ENCODE results near the gene ERFL.

Gene ERFL

GRCh38 chr19:41936416-41936850 is 8.2 kb upstream of the ERFL start:
- Mint-ChIP-seq H3K27me3 (peaks cover 13% of the 10 kb centered on the region), H3K4me1 (peaks cover 42% of the 10 kb centered on the region), H3K9me3 (no peaks in the 10 kb centered on the region), H3K4me3 (no peak overlapping the region), H3K36me3 (ENCODE audit: low read depth) (no peaks in the 10 kb centered on the region), H3K27ac (no peak overlapping the region)
- ATAC-seq (peak; percentile 60), DNase-seq (no peak)

DNA sequence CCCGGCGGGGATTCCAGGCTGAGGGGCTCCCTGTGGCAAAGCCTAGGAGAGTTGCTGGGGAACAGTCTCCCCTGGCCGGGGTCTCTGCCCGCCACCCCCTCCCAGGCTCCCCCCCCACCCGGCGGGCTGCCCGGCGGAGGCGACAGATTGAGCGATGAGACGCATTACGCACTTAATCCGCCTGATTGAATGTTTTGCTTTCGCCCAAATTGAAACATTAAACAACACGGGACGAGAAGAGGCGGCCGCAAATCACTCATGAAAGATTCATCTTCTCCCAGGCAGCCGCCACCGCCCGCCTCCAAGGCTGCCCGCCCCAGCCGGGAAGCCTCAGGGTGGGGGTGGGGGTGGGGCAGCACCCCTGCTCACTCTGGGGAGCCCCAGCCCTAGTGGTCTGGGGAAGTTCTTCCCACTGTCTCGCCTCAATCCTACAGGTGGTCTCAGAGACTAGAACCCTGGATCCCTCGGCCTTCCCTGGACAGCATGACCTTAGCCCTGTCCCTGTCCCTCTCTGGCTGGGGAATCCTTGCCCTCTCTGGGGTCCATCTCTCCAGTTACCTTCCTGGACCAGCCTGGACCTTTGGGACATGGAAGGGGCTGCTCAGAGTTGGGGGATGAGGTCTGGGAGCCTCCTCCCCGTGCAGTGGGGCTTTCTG is 7.6 kb upstream of the ERFL start:
- ATAC-seq = peak; percentile 0
- Mint-ChIP-seq H3K4me3 (no peak overlapping the region), H3K9me3 (no peaks in the 10 kb centered on the region), H3K27ac (peak overlapping the region; percentile 47), H3K4me1 (peaks cover 42% of the 10 kb centered on the region), H3K36me3 (ENCODE audit: low read depth) (no peaks in the 10 kb centered on the region), H3K27me3 (peaks cover 13% of the 10 kb centered on the region)
- DNase-seq = no peak

DNA sequence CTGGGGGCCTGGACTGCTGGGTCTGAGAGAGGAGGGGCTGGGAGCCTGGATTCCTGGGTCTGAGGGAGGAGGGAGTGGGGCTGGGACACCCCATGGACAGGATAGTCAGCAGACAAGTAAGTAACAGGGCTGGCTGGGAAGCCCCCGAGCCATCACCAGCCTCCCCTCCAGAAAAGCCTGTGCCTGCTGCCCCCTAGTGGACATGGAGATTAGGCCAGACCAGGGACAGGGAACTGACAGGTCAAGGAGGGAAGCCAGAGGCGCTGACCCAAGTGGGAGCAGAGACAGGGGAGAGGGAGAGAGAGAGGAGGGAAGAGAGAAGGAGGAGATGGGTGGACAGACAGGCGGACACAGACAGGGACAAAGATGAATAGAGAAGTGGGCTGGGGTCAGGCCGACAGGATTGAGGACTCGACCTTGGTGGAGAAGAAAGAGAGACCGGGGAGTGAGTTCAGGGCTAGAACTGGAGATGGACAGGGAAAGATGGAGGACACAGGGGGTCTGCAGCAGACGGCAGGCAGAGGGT is 6.7 kb upstream of the ERFL start:
- ATAC-seq = peak; percentile 69
- peaks cover 19% of the 10 kb centered on the region for H3K27me3 Mint-ChIP-seq

GRCh38 chr19:41933693-41934426 is 5.6 kb upstream of the ERFL start:
- Mint-ChIP-seq H3K27ac (no peak overlapping the region), H3K27me3 (peaks cover 20% of the 10 kb centered on the region), H3K4me3 (no peak overlapping the region), H3K4me1 (peaks cover 56% of the 10 kb centered on the region), H3K36me3 (ENCODE audit: low read depth) (no peaks in the 10 kb centered on the region), H3K9me3 (no peaks in the 10 kb centered on the region)
- DNase-seq (no peak), ATAC-seq (no peak)

More for the DNA sequence above, 6.7 kb upstream of the ERFL start:
- no peaks in the 10 kb centered on the region for H3K36me3 Mint-ChIP-seq (ENCODE audit: low read depth)
- no peaks in the 10 kb centered on the region for H3K9me3 Mint-ChIP-seq
- peak overlapping the region; percentile 47 for H3K27ac Mint-ChIP-seq
- peak overlapping the region; percentile 27 for H3K4me3 Mint-ChIP-seq
- peak; percentile 87 for DNase-seq
- H3K4me1 Mint-ChIP-seq = peaks cover 48% of the 10 kb centered on the region

DNA sequence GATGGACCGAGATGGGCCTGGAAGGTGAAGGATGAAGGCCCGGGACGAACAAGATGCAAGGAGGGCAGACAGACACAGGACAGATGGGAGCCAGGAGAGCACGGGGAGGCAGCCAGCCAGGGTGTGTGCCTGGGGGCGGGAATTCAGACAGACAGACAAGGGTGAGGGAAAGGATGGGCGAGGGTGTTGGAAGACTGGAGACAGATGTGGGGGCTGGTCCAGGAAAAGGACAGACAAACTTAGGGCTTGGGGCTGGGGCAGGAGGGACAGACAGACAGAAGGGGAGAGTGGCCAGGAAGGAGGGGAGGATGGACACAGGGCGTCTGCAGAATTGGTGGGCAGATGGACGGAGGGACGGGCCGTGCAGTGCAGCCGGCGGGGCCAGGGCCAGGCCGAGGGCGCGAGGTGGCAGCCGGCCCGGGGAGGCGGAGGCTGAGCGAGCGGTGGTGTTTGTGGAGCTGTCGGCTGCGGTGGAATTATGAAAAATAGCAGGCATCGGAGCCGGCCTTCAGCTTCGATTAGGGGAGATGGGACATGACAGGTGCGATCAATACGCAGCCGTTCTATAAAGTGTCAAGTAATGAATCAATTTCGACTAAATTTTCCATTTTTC is 4.6 kb upstream of the ERFL start:
- Mint-ChIP-seq H3K36me3 (ENCODE audit: low read depth) (no peaks in the 10 kb centered on the region), H3K4me3 (no peak overlapping the region), H3K9me3 (no peaks in the 10 kb centered on the region), H3K27me3 (peaks cover 20% of the 10 kb centered on the region), H3K4me1 (peaks cover 58% of the 10 kb centered on the region), H3K27ac (peak overlapping the region; percentile 11)
- ATAC-seq (no peak), DNase-seq (no peak)

GRCh38 chr19:41932259-41932719 is 4.0 kb upstream of the ERFL start:
- DNase-seq (no peak), ATAC-seq (no peak)
- Mint-ChIP-seq H3K27me3 (peaks cover 20% of the 10 kb centered on the region), H3K27ac (peak overlapping the region; percentile 11), H3K36me3 (ENCODE audit: low read depth) (no peaks in the 10 kb centered on the region), H3K4me1 (peaks cover 54% of the 10 kb centered on the region), H3K4me3 (no peak overlapping the region), H3K9me3 (no peaks in the 10 kb centered on the region)

DNA sequence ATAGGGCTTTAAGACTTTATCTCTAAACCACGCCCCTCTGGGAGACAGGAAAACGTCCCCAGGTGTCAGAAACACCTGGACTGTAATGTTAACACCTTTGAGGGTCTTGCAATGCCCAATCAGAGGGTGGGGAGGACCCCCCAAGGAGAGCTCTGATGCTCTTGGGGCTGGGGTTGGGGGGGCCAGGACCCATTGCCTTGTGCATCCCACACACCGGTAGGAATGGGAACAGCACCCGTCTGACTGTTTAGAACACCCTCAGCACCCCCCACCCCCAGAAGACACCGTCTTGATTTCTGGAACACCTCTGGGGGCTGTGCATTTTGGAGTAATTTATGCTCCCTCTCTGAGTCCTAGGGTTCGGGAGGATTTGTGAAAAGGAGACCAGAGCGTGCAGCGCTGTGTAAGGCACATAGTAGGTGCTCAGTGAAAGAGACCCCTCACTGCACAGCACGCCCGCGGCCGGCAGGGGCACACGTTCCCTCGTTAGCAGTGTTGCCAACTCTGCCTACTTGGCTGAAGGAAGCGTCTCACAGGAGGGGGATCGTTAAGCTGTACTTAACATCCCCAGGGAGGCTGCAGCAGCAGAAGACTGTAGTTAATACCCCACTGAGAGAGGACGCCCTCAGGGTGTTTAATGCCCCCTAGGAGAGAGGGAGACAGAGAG is 2.8 kb upstream of the ERFL start:
- H3K27ac Mint-ChIP-seq = no peak overlapping the region
- peaks cover 45% of the 10 kb centered on the region for H3K4me1 Mint-ChIP-seq
- H3K9me3 Mint-ChIP-seq = no peaks in the 10 kb centered on the region
- ATAC-seq = no peak
- no peaks in the 10 kb centered on the region for H3K36me3 Mint-ChIP-seq (ENCODE audit: low read depth)
- H3K4me3 Mint-ChIP-seq = no peak overlapping the region
- DNase-seq = no peak
- H3K27me3 Mint-ChIP-seq = peaks cover 16% of the 10 kb centered on the region

DNA sequence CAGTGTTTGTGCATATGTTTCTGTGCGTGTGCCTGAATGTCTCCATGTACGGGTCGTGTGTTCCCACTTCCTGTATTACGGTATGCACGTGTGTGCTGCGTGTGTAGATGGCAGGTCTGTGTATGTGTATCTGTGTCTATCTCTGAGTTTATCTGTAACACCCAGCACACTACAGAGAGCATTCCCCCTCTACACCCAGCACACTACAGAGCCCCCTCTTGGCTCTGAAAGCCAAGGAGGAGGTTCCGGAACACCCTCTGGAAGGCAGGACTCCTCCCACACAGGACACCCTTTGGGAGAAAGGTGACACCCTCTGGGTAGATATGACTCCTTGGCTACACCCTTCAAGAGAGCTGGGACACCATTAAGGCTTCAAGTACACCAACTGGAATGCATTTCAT is 2.1 kb upstream of the ERFL start:
- Mint-ChIP-seq H3K27ac (no peak overlapping the region), H3K27me3 (peaks cover 14% of the 10 kb centered on the region), H3K4me3 (peak overlapping the region; percentile 24), H3K4me1 (peaks cover 42% of the 10 kb centered on the region), H3K9me3 (no peaks in the 10 kb centered on the region), H3K36me3 (ENCODE audit: low read depth) (no peaks in the 10 kb centered on the region)
- ATAC-seq = no peak
- DNase-seq = no peak

DNA sequence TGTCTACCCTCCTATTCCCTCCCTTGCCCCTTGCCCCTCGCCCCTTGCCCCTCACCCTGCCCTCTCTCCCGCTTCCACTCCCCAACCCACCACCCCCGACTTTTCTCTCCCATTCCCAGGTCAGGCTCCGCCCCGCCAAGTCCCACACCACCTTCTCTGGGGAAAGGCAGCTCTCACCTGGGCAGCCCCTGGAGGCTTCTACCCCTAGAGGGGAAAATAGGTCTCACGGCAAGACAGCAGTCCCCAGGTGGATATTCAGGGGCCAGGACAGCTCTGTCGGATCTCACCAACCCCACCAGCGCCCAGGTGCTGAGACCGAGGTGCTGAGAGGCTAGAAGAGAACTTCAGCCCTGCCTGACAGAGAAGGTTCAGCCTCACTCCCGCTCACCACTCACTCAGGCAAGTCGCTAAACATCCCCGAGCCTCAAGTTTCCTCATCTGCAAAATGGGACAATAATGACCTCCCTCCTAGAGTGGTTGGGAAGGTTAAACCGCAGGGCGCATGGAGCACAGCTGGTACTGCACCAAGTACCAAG is 1.4 kb upstream of the ERFL start:
- Mint-ChIP-seq H3K27ac (no peak overlapping the region), H3K9me3 (no peaks in the 10 kb centered on the region), H3K36me3 (ENCODE audit: low read depth) (no peaks in the 10 kb centered on the region)

GRCh38 chr19:41928754-41929535 is 696 bp upstream of the ERFL start:
- peaks cover 30% of the 10 kb centered on the region for H3K4me1 Mint-ChIP-seq
- H3K36me3 Mint-ChIP-seq (ENCODE audit: low read depth) = no peaks in the 10 kb centered on the region
- ATAC-seq (peak; percentile 41), DNase-seq (no peak)
- peak overlapping the region; percentile 80 for H3K4me3 Mint-ChIP-seq
- peak overlapping the region; percentile 68 for H3K27ac Mint-ChIP-seq
- no peaks in the 10 kb centered on the region for H3K9me3 Mint-ChIP-seq
- H3K27me3 Mint-ChIP-seq = peaks cover 9% of the 10 kb centered on the region

More for the DNA sequence above, 1.4 kb upstream of the ERFL start:
- H3K4me3 Mint-ChIP-seq = peak overlapping the region; percentile 80
- H3K27me3 Mint-ChIP-seq = peaks cover 9% of the 10 kb centered on the region
- H3K4me1 Mint-ChIP-seq = peaks cover 35% of the 10 kb centered on the region
- ATAC-seq (no peak), DNase-seq (no peak)

DNA sequence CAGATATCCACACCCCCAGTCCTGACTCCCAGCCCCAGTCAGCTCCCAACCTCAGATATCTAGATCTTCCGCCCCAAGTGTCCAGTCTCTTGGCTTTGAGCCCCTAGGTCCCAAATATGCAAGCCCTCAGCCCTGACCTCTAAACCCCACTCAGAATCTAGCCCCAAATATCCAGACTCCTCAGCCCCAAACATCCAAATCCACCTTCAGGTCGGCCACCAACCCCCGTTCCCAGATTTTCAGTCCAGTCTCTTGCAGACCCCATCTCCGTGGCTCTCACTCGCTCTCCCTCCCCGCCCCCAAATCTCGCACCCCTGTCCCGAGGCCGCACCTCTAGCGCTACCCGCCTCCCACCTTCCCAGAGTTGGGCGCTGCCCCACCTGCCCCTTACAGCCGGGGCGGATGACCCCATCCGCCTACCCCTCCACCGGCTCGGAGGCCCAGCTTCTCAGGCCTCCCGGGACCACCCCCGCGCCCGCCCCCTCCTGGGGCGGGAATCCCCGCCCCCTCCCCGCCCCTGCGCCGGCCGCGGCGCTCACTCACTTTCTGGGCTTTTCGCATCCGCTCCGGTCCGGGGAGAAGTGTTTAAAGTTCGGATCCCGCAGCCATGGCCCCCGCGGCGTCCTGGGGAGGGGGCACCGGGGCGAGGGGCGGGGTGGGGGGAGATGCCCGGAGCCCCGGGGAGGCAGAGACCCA is 604 bp downstream of the ERFL start:
- no peak for DNase-seq
- no peak overlapping the region for H3K27ac Mint-ChIP-seq
- peaks cover 28% of the 10 kb centered on the region for H3K4me1 Mint-ChIP-seq
- no peaks in the 10 kb centered on the region for H3K9me3 Mint-ChIP-seq
- peaks cover 10% of the 10 kb centered on the region for H3K27me3 Mint-ChIP-seq
- H3K36me3 Mint-ChIP-seq (ENCODE audit: low read depth) = no peaks in the 10 kb centered on the region
- peak overlapping the region; percentile 78 for H3K4me3 Mint-ChIP-seq
- no peak for ATAC-seq

GRCh38 chr19:41926763-41927496 is 1.3 kb downstream of the ERFL start:
- no peaks in the 10 kb centered on the region for H3K36me3 Mint-ChIP-seq (ENCODE audit: low read depth)

More at GRCh38 chr19:41926763-41927496, 1.3 kb downstream of the ERFL start:
- H3K27ac Mint-ChIP-seq = no peak overlapping the region
- no peak for DNase-seq
- H3K27me3 Mint-ChIP-seq = peaks cover 15% of the 10 kb centered on the region
- no peaks in the 10 kb centered on the region for H3K9me3 Mint-ChIP-seq
- H3K4me3 Mint-ChIP-seq = no peak overlapping the region
- ATAC-seq = no peak
- peaks cover 32% of the 10 kb centered on the region for H3K4me1 Mint-ChIP-seq
